HG02623 (cell line): Measurements from ENCODE around the gene SMARCB1.

Experiments used
- ATAC-seq: cut with Tn5 transposase; IDR thresholded peaks from one replicate; pipeline ENCODE4 v1.9.1; 2021; ENCODE audit warnings: moderate library complexity; ENCODE audit not compliant: unreplicated experiment

The SMARCB1 gene

DNA sequence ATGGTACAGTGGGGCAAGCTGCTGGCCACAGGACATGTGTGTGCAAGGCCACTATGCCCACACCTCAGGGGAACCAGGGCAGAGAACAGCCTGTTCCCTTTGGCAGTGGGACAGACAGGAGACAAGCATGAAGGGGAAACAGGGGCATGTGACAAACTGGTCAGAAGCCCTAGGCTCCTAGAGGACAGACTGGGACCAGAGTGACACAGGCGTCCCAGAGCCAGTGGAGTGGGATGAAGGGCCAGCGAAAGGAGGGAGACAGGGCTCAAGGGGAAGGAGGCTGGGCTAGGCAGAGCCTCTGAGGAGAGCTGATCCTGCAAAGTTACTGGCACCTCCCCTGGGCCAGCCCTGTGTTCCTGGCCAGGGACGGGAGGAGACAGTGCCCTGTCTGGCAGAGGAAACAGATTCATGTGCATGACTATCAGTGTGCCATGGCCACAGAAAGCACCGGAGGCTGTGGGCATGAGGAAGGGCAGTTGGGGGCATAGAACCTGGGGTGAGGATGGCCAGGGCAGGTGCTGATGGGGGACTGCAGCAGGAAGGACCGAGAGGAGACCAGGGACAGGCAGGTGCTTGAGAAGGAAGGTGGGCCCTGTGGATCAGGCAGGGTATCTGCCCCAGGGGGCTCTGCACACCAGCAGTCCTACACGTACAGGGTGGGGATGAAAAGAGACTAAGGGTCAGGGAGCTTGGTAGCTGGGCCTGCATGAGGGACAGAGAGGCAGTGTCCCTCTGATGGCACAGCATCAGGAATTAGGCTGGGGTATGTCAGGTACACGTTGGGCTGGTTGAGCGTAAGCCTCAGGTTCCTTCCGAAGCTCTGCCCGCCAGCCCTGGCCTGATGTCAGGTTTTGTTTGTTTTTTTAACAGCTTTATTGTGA is 42.3 kb downstream of the SMARCB1 start:
- ATAC-seq, result no peak

GRCh38 chr22:23829845-23830372 is 43.1 kb downstream of the SMARCB1 start:
- ATAC-seq, result no peak

DNA sequence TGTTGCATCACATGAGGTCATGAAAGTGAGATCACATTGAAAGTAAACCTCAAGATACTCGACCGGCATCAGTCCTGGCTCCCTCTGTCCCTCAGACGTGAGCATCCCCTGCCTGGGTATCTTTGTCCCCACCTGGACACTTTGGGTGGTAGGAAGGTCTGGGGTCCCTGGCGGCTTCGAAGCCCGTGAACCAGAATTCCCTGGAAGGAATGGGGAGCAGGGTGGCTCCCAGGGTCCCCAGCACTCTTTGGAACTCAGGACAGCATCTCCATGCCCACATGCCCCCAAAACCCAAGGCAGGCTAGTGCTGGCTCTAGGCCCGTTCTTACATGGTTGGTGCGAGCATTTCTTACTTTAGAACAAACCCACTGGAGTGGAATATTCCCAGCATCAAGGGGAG is 44.5 kb downstream of the SMARCB1 start:
- no peak for ATAC-seq

DNA sequence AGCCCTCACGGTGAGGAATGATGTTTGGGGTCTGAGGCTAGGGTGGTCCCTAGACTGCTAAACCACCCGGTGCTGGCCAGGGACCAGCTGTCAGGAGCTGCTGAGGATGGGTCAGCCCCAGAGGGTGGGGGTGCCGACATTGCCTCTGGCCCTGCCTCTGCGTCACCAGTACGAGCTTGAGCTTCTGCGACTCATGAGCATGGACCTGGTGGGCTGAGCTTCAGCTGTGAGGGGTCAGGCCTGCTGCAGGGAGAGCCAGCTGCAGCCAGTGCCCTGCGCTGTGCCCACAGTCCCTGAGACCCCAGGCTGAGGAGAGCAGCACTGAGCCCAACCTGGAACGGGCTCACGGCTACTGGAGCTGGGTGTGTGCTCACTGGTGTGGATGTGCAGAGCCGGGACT is 45.0 kb downstream of the SMARCB1 start:
- ATAC-seq, result no peak

GRCh38 chr22:23832226-23833016 is 45.7 kb downstream of the SMARCB1 start:
- ATAC-seq, result no peak

- ATAC-seq, result no peak
Measured at GRCh38 chr22:23833017-23833751, 46.4 kb downstream of the SMARCB1 start.

DNA sequence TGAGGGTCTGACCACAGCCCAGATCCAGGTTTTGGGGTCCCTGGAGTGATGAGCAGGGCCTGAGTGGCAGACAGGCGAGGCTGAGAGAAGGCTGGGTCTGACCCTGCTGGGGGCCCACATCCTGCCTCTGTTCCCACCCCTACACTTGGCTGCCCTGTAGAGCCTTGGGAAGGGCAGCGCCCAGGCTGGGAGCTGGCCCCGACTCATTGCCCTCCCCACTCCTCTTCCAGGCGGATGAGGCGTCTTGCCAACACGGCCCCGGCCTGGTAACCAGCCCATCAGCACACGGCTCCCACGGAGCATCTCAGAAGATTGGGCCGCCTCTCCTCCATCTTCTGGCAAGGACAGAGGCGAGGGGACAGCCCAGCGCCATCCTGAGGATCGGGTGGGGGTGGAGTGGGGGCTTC is 47.1 kb downstream of the SMARCB1 start:
- no peak for ATAC-seq

DNA sequence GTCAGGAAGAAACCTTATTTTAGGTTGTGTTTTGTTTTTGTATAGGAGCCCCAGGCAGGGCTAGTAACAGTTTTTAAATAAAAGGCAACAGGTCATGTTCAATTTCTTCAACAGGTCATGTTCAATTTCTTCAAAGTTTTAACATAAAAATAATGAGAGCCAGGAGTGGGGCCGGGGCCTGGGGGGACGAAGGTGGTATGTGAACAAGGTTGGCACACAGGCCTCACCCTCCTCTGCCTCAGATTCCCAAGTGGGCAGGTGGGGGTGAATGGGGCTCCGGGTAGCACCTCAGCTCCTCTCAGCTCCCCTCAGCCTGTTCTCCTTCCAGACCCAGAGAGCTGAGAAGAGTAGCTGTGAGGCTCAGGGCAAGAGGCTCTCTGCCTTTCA is 47.6 kb downstream of the SMARCB1 start:
- ATAC-seq, result no peak

DNA sequence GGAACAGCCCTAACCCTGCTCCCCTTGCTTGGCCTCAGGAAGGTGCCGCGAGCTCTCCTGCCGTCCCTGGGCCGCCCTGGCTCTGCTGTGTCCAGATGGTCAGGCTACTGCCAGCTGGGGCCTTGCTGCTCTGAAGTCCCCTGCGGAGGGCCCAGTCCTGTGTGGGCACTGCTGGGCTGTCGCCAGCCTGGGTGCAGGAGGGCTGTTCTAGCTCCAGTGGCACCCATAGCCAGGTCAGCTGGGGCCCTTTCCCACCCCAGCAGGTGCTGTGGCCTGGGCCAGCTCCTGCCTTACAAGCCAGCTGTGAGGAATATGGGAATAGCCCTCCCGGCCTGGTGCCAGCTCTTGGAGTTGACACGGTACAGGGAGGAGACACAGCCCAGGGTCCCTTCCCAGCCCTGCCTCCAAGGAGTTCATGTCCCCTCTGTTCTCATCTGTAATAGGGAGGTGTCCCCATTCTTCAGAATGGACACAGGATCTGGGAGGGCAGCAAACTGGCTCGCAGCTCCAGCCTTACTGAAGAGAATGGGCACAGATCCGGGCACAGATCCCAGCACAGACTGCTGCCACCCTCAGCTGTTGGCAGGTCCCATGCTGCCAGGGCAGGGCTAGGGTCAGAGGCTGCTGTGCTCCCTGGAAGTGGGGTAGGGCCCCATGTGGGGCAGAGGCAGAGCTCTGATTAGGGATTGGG is 48.2 kb downstream of the SMARCB1 start:
- no peak for ATAC-seq

- no peak for ATAC-seq
Measured at GRCh38 chr22:23835484-23836144, 48.8 kb downstream of the SMARCB1 start.

DNA sequence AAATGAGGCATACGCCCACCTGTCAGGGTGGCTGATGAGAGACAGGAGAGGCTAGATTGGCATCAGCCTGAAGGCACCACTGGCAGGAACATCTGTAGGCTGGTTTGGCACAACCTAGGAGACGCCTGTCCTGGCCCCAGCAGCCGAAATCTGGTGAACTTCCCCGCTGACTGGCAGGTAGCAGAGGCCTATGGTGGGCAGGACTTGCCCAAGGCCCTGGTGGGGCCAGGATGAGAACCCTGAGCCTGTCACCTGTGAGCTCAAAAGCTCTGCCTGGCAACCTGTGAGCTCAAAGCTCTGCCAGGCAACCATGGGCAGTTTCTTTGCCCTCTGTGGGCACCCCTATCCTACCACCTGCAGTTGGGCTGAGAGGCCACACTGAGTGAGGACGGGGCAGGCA is 49.5 kb downstream of the SMARCB1 start:
- no peak for ATAC-seq

DNA sequence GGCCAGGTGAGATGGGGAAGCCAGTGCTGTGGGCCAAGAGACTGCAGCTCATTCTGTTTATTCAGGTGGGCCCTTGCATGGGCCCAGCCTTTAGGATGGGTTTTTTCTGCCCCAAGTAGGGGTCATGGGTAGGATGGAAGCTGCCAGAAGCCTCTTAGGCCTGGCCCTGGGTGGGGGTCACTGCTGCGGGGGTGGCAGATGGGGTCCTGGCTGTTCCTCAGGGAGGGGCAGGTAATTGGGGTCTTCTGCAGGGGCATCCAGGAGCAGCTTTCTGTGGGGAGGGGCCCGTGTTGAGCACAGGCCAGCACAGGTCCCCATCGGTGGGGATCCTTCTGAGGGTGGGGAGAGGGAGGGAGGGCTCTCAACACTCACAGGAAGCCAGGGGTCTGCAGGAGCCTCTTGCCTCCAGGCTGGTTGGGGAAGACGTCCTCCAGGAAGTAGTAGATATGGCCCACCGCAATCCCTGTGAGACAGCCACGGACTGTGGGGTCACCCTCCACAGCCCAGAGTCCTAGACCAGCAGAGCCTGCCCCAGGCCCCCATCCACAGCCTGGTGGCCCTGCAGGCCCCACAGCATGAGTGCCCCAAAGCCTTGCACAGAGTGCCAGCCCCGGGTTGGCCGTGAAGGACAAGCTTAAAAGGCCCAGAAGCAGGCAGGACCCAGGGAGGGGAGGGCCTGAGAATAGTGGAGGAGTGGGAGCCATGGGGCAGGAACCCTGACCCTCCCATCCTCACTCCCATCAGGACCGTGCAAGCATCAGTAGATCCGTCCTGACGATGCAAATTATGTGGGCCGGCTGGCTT is 50.1 kb downstream of the SMARCB1 start:
- no peak for ATAC-seq

DNA sequence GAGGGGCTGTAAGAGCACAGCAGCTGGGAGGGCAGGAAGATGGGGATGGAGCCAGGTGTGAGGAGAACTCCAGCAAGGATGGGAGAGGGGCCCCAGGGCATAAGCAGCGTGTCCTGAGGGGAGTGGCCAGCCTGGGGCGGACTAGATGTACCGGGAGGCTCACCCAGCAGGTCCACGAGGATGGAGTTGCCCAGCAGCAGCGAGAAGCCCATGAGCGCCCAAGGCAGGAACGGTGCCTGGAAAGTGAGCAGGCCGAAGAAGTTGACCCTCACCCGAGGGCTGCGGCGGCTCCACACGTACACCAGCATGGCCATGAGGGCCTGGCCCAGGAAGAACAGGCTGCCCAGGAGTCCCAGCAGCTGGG is 50.7 kb downstream of the SMARCB1 start:
- ATAC-seq, result no peak

- no peak for ATAC-seq
Measured at GRCh38 chr22:23837911-23838680, 51.3 kb downstream of the SMARCB1 start.

DNA sequence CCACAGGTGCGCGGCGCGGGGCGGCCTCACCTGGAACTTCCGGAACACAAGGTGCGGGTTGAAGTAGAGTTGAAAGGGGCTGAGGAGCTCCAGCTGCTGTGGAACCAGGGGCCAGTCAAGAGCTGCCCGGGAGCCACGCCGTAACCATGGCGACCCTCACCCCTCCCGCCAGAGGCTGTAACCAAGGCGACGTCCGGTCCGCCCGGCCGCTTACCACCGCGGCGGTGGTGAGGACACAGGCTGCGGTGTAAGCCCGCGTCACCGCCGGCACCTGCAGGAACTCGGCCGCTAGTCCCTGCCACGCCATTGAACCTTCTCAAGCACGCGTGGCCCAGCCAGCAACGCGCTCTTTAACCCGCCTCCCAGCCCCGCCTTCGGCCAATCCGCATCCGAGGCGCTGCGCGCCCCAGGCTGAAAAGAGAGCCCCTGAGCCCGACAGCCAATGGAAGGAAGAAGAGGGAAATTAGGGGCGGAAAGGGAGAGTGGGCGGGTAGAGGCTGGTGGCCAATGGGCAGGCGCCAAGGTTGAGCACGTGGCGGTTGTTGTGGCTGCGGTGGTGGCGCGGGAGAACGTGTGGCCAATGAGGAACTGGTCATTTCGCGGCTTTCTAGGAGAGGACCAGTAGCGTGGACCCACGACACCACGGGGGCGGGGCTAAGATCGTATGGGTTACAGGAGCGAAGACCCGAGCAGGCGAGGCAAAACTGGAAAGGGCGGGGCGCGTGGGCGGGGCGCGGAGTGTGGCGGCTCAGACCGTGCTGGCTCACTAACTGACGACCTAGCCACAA is 52.1 kb downstream of the SMARCB1 start, which contains the start of gene DERL3:
Gene DERL3 (minus strand): TSS at position 326 of the 788 bp plus-strand sequence. CDS start 19 bp downstream, at position 307.
- ATAC-seq, result peak; percentile 82

DNA sequence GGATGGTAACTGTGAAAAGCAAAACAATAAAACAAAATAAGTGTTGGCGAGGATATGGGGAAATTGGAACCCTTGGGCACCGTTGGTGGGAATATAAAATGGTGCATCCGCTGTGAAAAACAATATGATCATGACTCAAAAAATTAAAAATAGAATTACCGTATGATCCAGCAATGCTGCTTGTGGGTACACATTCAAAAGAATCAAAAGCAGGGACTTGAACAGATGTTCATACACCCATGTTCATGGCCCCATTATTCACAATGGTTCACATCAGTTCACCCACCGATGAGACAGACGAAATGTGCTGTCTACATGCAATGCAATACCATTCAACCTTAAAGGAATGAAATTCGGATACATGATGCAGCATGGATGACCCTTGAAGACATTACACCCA is 53.3 kb downstream of the SMARCB1 start:
- ATAC-seq, result no peak

DNA sequence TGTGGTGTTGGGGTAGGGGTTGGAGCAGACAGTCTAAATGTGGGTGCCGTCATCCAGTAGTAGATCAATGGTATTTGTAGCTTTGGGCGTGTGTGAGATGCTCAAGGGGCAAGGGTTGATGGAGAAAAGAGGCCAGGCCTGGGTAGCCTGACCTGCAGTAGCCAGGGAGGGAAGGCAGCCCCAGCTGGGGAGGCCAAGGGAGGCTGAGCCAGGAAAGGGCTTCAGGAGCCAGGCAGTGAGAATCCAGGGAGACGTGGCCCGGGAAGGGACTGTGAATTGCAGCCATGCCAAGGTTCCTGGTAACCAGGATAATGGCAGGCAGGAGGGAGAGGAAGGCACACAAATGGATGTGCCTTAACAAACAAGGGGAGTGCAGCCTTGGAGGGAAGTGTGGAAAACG is 54.5 kb downstream of the SMARCB1 start:
- ATAC-seq, result no peak
